NB4 (cell line): ENCODE data around the gene BACE2.

Experiments
- MYC ChIP-seq: IDR thresholded peaks from 2 replicates; pipeline ENCODE4 v1.6.1; 2011; ENCODE audit warnings: low read depth, low read length
- POLR2A ChIP-seq: IDR thresholded peaks from 2 replicates; pipeline ENCODE4 v1.6.1; 2011; ENCODE audit warnings: mild to moderate bottlenecking; ENCODE audit not compliant: insufficient read length; ENCODE audit errors: extremely low read depth
- TF ChIP-seq, protein P1 (sequence below): IDR thresholded peaks from one replicate; pipeline ENCODE4 v1.5.1; 2012; ENCODE audit warnings: low read depth, low read length
- TF ChIP-seq, protein P2 (sequence below): IDR thresholded peaks from 2 replicates; pipeline ENCODE4 v1.6.1; 2011; ENCODE audit warnings: low read depth, low read length

GRCh38 chr21:41317063-41317392 is 149.1 kb downstream of the BACE2 start:
- TF ChIP-seq, protein P1, sequence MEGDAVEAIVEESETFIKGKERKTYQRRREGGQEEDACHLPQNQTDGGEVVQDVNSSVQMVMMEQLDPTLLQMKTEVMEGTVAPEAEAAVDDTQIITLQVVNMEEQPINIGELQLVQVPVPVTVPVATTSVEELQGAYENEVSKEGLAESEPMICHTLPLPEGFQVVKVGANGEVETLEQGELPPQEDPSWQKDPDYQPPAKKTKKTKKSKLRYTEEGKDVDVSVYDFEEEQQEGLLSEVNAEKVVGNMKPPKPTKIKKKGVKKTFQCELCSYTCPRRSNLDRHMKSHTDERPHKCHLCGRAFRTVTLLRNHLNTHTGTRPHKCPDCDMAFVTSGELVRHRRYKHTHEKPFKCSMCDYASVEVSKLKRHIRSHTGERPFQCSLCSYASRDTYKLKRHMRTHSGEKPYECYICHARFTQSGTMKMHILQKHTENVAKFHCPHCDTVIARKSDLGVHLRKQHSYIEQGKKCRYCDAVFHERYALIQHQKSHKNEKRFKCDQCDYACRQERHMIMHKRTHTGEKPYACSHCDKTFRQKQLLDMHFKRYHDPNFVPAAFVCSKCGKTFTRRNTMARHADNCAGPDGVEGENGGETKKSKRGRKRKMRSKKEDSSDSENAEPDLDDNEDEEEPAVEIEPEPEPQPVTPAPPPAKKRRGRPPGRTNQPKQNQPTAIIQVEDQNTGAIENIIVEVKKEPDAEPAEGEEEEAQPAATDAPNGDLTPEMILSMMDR = no peak
- no peak for TF ChIP-seq POLR2A
- TF ChIP-seq, protein P2, sequence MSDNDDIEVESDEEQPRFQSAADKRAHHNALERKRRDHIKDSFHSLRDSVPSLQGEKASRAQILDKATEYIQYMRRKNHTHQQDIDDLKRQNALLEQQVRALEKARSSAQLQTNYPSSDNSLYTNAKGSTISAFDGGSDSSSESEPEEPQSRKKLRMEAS = no peak
- TF ChIP-seq MYC = no peak
